ENCODE results near the gene UMAD1.

DNA sequence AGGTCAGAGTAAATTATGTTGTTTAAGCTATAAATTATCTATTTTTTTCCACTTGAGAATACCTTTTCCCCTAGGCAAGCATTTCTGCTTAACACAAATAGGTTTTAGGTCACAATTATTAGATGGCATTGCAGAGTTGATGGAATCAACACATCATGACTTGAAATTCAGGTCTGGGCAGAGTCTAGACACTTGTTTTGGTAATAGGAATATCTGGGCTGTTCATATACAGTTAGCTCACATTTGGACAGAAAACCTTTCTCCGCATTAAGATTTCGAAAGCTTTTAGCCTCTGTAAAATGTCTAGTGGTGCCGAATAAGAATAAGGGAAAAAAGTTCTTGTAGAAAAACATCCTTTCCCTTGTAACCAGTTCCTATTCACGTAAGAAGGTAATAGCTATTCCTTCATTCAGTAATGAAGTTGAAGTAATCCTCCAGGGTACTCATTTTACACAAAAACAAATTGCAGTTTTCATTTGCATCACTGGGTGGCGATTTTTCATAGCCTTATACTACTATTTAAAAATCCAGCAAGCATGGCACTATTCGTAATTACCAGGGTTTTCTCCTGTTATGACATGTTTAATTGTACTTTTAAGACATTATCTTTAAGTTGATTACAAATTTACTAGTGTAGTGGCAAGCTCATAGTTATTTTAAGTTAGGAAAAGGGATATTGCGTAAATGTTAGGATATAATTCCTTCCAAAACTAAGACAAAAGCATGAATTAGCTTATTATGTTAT lies 40.8 kb downstream of the UMAD1 start:
- TF ChIP-seq POLR2AphosphoS5 (IDR thresholded peaks at IDR 0.05; ENCODE audit: low read depth, low read length), result no peak
- no peak for TF ChIP-seq SIN3A (IDR thresholded peaks at IDR 0.05; ENCODE audit: borderline replicate concordance, insufficient read depth, low read length)
